ENCODE results near the gene BRINP1.

BRINP1 gene

DNA sequence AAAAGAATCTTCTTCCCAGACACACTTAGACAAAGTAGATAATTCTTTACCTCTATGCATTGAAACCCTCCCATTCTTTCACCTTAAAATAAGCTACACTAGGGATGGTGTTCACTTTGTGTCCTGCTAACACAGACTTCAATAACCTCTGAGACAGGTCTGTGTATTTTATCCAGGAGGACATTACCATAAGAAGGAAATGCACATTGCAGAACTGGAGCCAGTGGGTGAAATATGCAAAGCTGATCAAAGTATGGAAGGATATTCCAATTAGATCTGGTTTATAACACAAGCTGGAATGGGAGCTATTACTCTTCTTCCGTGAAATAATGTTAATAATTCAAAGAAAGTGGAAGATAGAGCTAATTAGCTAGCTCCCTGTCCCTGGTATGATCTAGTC is 204.1 kb downstream of the BRINP1 start:
- no peaks in the 10 kb centered on the region for H3K27me3 ChIP-seq (ENCODE audit: insufficient read depth, poor library complexity, severe bottlenecking)
- TF ChIP-seq, protein P1, sequence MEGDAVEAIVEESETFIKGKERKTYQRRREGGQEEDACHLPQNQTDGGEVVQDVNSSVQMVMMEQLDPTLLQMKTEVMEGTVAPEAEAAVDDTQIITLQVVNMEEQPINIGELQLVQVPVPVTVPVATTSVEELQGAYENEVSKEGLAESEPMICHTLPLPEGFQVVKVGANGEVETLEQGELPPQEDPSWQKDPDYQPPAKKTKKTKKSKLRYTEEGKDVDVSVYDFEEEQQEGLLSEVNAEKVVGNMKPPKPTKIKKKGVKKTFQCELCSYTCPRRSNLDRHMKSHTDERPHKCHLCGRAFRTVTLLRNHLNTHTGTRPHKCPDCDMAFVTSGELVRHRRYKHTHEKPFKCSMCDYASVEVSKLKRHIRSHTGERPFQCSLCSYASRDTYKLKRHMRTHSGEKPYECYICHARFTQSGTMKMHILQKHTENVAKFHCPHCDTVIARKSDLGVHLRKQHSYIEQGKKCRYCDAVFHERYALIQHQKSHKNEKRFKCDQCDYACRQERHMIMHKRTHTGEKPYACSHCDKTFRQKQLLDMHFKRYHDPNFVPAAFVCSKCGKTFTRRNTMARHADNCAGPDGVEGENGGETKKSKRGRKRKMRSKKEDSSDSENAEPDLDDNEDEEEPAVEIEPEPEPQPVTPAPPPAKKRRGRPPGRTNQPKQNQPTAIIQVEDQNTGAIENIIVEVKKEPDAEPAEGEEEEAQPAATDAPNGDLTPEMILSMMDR (IDR thresholded peaks at IDR 0.05; ENCODE audit: insufficient read depth, low read length): no peak
- TF ChIP-seq SPI1 (IDR thresholded peaks at IDR 0.05; ENCODE audit: borderline replicate concordance, low read depth) (no peak), GABPA (IDR thresholded peaks at IDR 0.05; ENCODE audit: low read depth) (no peak), POLR2AphosphoS5 (IDR thresholded peaks at IDR 0.05; ENCODE audit: low read depth) (no peak)
- TF ChIP-seq, protein P2, sequence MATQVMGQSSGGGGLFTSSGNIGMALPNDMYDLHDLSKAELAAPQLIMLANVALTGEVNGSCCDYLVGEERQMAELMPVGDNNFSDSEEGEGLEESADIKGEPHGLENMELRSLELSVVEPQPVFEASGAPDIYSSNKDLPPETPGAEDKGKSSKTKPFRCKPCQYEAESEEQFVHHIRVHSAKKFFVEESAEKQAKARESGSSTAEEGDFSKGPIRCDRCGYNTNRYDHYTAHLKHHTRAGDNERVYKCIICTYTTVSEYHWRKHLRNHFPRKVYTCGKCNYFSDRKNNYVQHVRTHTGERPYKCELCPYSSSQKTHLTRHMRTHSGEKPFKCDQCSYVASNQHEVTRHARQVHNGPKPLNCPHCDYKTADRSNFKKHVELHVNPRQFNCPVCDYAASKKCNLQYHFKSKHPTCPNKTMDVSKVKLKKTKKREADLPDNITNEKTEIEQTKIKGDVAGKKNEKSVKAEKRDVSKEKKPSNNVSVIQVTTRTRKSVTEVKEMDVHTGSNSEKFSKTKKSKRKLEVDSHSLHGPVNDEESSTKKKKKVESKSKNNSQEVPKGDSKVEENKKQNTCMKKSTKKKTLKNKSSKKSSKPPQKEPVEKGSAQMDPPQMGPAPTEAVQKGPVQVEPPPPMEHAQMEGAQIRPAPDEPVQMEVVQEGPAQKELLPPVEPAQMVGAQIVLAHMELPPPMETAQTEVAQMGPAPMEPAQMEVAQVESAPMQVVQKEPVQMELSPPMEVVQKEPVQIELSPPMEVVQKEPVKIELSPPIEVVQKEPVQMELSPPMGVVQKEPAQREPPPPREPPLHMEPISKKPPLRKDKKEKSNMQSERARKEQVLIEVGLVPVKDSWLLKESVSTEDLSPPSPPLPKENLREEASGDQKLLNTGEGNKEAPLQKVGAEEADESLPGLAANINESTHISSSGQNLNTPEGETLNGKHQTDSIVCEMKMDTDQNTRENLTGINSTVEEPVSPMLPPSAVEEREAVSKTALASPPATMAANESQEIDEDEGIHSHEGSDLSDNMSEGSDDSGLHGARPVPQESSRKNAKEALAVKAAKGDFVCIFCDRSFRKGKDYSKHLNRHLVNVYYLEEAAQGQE (IDR thresholded peaks at IDR 0.05; ENCODE audit: insufficient replicate concordance, low read depth): no peak
- no peak overlapping the region for H3K4me3 ChIP-seq (replicated peaks; ENCODE audit: insufficient read depth, low read length)
- no peak for DNase-seq (ENCODE audit: low read depth in 1 of 2, low spot score in 1 of 2)
- H3K27ac ChIP-seq (replicated peaks): no peak overlapping the region

DNA sequence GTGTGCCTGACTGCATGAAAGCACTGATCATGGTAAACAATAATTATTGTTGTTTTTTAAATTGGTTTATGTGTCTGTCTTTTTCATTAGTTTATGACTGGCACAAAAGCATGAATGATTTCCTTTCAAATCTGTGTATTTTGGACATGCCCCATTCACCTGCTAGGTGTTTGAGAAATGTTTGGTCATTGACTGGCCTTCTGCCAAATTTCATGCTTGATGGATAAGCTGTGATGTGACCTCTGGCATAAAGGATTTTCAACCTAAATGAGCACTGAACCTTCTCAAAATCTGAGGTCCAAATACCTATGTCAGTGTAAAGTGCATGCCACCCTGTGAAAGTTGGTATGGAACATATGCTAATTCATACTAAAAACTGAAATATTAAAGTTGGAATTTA is 204.5 kb downstream of the BRINP1 start:
- DNase-seq (ENCODE audit: low read depth in 1 of 2, low spot score in 1 of 2): no peak
- H3K4me3 ChIP-seq (replicated peaks; ENCODE audit: insufficient read depth, low read length): no peak overlapping the region
- no peak overlapping the region for H3K27ac ChIP-seq (replicated peaks)
- no peaks in the 10 kb centered on the region for H3K27me3 ChIP-seq (ENCODE audit: insufficient read depth, poor library complexity, severe bottlenecking)
- no peak for TF ChIP-seq POLR2AphosphoS5 (IDR thresholded peaks at IDR 0.05; ENCODE audit: low read depth)
- TF ChIP-seq GABPA (IDR thresholded peaks at IDR 0.05; ENCODE audit: low read depth): no peak
- no peak for TF ChIP-seq SPI1 (IDR thresholded peaks at IDR 0.05; ENCODE audit: borderline replicate concordance, low read depth)
- TF ChIP-seq, protein P2 (IDR thresholded peaks at IDR 0.05; ENCODE audit: insufficient replicate concordance, low read depth): no peak
- TF ChIP-seq, protein P1 (IDR thresholded peaks at IDR 0.05; ENCODE audit: insufficient read depth, low read length): no peak

DNA sequence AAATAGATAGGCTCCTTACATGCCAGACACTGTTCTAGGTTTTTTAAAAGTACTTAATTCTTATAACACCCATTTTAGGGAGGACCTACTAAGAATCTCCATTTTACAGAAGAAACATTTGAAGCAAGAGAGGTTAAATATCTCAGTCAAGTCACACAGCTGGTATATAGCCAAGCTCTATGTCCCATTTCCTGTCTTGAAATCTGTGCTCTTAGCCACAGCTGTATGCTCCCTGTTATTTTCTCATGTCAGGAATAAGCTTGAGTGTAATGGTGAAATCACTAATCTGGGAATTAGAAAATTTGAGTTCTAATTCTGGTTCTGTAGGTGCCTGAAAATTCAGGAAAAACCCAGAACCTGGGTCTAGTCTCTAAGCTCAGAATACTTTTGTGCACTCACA is 208.7 kb downstream of the BRINP1 start:
- no peak overlapping the region for H3K4me3 ChIP-seq (replicated peaks; ENCODE audit: insufficient read depth, low read length)
- no peaks in the 10 kb centered on the region for H3K27me3 ChIP-seq (ENCODE audit: insufficient read depth, poor library complexity, severe bottlenecking)
- TF ChIP-seq, protein P2 (IDR thresholded peaks at IDR 0.05; ENCODE audit: insufficient replicate concordance, low read depth): no peak
- TF ChIP-seq POLR2AphosphoS5 (IDR thresholded peaks at IDR 0.05; ENCODE audit: low read depth) (no peak), GABPA (IDR thresholded peaks at IDR 0.05; ENCODE audit: low read depth) (no peak), SPI1 (IDR thresholded peaks at IDR 0.05; ENCODE audit: borderline replicate concordance, low read depth) (no peak)
- TF ChIP-seq, protein P1 (IDR thresholded peaks at IDR 0.05; ENCODE audit: insufficient read depth, low read length): no peak
- H3K27ac ChIP-seq (replicated peaks): no peak overlapping the region
- DNase-seq (ENCODE audit: low read depth in 1 of 2, low spot score in 1 of 2): no peak

All from HL-60 (cell line).